Globus pallidus (tissue), 1 donor: ENCODE measurements around the gene ADSS1.
A peak's percentile ranks its signal among the peaks of the same experiment; 100 is the strongest.

Source experiments
- DNase-seq: peaks from one replicate; pipeline ENCODE4 v3.0.0-alpha.2; 2015; ENCODE audit warnings: low spot score

Gene ADSS1

DNA sequence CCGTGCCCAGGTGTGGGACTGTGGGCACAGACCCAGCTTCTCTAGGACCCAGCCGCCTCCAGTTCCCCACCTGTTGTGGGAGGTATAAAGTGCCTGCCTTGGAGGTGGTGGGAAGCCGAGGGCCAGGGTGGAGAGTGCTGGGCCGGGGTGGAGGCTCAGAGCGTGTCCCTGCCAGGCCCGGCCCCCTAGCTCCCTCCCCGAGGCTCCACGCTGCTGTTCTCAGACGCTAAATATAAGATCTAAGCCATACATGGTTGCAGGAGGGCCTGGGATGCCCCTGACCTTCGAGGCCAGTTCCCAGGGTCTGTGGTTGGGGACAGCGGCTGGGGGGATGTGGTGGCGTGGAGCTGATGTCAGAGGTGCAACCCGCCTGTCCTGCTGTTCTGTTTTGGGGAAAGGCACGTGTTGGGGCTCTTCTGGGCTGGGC is 23.8 kb upstream of the ADSS1 start:
- no peak for DNase-seq

DNA sequence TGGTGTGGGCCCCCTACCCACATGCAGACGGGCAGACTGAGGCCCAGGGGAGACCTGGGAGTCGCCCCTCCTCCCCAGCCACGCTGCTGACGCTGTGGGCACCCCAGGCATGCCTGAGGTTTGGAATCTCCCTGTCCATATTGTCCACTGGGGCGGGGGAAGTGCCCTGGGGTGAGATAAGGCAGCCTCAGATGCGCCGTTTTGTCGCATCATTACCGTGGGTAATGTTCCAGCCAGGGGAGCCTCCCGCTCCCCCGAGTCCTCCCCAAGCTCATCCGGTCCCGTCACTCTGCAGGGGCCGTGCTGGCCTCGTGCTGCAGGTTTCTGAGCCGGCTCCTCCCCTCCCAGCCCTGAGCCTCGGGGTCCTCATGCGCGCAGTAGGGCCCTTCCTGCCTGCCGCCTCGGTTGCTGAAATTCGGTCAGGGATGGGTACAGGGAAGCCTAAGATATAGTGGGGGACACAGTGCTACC is 23.2 kb upstream of the ADSS1 start:
- no peak for DNase-seq

DNA sequence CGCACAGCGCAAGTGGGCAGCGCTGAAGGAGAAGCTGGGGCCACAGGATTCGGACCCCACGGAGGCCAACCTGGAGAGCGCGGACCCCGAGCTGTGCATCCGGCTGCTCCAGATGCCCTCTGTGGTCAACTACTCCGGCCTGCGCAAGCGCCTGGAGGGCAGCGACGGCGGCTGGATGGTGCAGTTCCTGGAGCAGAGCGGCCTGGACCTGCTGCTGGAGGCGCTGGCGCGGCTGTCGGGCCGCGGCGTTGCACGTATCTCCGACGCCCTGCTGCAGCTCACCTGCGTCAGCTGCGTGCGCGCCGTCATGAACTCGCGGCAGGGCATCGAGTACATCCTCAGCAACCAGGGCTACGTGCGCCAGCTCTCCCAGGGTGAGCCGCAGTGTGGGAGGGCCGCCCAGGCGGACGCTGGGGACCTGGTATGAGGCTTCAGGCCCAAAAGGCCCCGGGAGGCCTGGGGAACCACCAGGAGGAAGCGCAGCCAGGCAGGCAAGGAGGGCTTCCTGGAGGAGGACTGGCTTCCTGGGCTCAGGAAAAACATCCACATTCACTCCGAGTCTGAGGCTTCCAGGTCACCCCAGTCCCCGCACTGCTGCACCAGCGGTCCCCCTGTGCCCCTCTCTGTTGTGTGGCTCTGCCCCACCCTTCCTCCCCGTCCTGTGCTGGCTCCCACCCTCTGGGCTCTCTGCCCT is 22.5 kb upstream of the ADSS1 start:
- DNase-seq, result no peak

DNA sequence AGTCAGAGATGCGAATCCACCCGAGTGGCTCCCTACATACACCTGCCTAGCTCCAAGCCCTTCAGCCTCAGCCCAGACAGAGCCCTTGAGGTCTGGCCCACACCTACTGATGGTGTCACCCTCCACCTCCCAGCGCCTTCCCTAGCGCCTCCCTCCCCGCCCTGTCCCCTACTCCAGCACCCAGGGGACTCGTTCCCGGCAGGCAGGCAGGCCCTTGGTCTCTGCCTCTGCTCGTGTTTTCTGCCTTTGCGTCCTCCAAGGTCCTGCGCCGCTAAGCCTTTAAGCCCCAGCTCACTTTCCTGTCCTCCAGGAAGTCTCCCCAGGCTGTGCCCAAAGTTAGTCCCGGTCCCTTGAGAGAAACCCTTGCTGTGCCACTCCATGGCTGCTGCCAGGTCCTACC is 21.9 kb upstream of the ADSS1 start:
- no peak for DNase-seq

DNA sequence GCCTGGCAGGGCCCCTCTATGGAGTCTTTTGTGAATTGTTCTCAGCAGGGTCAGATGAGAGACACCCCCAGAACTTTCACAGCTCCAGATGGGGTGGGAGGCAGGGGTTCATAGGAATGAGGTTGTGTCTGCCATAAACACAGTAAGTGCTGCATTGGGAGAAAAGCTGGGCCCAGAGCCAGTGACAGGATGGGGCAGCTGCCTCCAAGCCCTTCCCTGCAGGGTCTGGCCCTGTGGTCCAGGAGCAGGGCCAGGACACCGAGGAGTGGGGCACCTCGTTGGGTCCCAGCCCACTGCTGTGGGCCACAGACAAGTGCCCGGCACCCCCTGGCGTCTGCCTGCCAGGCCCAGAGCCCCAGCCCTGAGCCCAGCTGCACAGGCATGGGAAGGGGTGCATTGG is 21.4 kb upstream of the ADSS1 start:
- peak; percentile 82 for DNase-seq

DNA sequence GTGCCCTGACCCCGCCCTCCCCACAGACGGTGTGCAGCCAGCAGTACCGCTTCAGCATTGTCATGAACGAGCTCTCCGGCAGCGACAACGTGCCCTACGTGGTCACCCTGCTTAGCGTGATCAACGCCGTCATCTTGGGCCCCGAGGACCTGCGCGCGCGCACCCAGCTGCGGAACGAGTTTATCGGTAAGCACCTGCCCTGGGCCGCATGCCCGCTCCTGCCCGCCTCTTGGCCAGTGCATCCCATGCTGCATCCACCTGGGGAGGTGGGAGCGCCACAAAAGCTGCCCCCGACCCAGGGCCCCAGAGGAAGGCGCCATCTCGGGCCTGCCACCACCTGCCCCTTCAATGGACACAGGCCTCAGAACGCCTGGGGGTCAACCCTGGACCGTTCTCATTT is 20.8 kb upstream of the ADSS1 start:
- DNase-seq, result no peak

DNA sequence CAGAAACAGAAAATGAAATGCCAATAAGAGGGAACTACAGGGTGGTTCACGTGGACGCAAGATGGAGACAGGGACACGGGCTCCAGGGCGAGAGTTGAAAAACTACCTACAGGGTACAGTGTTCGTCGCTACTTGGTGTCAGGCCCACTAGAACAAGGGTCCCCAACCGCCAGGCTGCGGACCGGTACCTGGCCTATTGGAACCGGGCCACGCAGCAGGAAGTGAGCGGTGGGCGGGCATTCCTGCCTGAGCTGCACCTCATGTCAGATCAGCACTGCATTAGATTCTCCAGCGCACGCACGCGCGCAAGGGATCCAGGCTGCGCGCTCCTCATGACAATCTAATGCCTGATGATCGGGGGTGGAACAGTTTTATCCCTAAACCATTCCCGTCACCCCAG is 19.8 kb upstream of the ADSS1 start:
- no peak for DNase-seq

DNA sequence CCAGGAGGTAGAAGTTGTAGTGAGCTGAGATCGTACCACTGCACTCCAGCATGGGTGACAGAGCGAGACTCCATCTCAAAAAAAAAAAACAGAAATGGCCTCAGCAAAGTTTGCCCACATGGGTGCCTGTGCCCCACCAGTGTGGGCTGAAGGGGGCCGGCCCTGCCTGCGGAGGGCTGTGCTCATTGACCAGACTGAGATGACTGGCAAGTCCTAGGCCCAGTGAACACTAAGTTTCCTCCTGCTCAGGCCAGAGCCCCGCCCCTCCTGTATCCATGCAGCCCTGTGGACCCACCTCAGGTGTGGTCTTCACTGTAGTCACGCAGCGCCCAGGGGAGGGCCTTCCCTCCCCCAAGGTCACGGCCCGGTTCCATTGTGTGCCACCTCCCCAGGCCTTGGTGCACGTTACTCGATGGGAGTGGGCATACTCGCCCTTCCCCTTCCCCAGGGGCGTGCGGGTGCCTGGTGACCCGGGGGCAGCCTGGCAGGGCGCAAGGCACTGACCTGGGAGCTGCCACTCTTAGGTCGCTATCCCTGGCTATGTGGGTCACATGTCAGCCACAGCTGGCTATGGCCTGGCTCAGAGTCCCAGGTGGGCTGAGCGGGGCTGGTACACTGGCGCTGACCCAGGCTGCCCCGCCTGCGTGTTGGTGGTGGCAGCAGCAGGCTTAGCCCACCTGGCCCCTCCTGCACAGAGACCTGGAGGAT is 18.5 kb upstream of the ADSS1 start:
- no peak for DNase-seq

DNA sequence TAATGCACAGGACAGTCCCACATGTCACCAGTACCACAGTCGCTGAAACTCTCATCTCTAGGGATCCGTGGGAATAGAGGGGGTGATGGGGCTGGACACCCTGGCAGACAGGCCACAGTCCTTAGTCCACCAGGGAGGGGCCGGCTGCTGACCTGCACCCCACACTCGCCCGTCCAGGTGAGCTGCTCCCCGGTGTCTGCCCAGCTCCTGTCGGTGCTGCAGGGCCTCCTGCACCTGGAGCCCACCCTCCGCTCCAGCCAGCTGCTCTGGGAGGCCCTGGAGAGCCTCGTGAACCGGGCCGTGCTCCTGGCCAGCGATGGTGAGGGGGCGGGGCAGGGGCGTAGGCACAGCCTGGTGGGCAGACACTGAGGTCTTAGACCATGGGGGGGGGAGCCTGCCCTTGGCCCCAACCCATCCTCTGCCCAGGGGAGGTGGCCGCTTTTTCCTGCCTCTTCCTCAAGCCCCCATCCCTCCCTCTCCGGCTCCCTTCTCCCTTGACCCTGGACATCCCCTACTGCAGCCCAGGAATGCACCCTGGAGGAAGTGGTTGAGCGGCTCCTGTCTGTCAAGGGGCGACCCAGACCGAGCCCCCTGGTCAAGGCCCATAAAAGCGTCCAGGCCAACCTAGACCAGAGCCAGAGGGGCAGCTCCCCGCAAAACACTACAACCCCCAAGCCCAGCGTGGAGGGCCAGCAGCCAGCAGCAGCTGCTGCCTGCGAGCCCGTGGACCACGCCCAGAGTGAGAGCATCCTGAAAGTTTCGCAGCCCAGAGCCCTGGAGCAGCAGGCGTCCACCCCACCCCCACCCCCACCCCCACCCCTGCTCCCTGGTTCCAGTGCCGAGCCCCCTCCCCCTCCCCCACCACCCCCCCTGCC is 17.1 kb upstream of the ADSS1 start:
- no peak for DNase-seq

DNA sequence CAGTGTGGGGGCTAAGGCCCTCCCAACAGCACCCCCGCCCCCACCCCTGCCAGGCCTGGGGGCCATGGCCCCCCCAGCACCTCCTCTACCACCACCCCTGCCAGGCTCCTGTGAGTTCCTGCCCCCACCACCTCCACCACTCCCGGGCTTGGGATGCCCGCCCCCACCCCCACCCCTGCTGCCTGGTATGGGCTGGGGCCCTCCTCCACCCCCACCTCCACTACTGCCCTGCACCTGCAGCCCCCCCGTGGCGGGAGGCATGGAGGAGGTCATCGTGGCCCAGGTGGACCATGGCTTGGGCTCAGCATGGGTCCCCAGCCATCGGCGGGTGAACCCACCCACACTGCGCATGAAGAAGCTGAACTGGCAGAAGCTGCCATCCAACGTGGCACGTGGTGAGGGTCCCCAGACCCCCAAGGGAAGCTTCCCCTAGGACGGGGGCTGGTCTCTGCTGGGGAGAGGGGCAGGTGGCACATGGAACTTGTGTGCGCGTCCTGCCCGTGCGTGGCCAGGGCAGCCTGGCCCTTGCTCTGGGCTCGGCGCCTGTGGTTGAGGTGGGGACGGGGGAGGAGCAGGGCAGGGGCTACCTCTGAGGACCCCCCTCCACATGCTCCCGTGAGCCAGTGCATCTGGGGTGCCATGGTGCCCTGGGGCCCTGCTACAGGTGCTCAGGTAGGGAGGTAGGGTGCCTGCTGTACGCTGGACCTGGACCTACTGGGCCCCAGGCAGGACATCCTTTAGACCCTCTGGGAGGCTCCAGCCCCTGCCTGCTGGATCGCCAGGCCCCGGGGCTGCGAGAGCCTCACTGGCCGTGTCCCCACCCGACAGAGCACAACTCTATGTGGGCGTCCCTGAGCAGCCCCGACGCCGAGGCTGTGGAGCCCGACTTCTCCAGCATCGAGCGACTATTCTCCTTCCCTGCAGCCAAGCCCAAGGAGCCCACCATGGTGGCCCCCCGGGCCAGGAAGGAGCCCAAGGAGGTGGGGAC is 16.1 kb upstream of the ADSS1 start:
- no peak for DNase-seq

DNA sequence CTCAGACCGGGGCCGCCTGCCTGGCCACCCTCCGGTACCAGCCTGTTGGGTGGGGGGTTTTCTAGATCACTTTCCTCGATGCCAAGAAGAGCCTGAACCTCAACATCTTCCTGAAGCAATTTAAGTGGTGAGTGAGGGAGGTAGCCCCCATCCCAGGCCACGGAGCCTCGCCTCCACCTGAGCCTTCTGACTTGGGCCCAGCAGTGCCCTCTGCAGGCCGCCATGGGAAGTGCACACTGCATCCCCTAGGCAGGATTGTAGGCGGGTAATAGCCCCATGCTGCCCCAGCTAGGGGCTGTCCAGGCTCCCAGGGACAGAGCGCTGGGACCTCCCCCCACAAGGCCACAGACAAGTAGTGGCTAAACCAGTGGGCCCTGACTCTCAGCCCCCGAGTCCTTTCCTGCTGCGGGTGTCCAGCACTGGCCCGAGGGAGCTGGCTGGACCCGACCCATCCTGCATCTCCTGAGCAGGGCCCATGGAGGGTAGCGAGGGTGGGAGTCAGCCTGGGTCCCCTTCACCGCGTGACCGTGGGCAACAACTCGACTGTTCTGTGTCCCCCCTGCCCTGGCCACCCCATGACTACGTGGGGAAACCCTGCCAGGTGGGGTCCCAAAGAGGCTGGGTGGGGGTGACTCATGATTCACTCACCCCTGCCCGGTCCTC is 15.3 kb upstream of the ADSS1 start:
- DNase-seq, result no peak

DNA sequence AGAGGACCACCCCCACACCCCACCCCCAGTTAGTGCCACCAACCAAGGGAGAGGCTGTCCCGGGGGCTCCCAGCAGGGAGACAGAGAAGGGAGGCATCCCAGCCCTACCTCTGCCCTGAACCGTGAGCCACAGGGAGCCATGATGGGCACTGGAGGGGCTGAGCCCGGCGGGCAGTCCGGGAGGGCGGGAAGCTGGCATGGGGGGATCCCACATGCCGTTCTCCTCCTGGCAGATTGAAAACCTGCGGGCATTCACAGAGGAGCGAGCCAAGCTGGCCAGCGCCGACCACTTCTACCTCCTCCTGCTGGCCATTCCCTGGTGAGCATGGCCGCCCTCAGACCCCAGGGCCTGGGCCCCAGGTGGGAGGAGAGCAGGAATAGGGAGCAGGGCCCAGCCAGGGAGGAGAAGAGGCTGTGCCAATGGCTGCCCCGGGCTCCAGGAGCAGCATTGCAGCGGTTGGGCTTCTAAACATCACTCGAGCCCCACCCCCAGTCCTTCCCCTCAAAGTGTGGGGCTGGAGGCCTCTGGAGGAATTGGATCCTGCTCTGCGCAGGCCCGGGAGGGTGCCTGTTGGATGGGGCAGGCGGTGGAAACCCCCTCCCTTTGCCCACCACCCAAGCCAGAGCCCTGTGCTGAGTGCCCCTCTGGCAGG is 14.5 kb upstream of the ADSS1 start:
- no peak for DNase-seq

DNA sequence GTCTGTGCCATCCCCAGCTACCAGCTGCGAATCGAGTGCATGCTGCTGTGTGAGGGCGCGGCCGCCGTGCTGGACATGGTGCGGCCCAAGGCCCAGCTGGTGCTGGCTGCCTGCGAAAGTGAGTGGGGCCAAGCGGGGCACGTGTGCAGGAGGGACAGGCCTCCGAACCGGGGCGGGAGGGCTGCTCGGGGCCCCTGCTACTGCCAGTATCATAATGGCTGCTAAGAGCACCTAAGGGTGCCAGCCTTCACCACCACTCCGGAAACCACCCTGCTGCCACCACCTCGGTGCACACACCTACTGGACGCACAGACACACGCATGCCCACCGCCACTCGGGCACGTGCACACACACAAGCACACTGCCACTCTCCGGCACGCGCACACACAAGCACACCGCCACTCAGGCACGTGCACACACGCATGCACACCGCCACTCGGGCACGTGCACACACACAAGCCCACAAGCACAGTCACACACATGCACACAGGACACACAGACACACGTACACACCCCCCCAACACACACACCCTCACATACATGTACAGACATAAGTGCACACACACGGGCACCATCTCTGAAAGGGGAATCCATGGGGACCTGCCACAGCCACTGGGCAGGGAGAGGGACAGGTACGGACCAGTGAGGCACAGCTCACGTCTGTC is 13.8 kb upstream of the ADSS1 start:
- no peak for DNase-seq

DNA sequence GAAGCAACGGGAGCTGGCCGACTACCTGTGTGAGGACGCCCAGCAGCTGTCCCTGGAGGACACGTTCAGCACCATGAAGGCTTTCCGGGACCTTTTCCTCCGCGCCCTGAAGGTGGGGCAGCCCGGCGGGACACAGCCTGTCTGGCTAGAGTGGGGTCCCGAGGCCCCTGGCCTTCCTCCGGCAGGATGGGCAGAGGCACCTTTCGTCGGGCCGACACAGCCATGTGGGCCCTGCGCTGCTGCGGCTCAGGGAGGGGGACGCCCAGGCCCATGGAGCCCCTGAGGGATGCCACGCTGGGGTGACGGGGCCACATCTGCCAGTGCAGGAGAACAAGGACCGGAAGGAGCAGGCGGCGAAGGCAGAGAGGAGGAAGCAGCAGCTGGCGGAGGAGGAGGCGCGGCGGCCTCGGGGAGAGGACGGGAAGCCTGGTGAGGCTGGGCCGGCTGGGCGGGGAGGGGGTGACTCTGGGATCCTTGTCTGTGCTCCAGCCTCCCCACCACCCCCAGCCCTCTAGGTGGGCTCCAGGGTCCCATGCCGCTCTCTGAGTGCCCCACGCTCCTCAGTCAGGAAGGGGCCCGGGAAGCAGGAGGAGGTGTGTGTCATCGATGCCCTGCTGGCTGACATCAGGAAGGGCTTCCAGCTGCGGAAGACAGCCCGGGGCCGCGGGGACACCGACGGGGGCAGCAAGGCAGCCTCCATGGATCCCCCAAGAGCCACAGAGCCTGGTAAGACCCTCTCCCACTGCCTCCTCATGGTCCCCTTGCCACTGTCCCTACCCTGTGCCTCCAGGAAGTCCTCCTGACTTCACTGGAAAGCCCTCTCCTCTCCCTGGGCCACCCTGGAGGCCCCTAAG is 10.9 kb upstream of the ADSS1 start:
- no peak for DNase-seq

DNA sequence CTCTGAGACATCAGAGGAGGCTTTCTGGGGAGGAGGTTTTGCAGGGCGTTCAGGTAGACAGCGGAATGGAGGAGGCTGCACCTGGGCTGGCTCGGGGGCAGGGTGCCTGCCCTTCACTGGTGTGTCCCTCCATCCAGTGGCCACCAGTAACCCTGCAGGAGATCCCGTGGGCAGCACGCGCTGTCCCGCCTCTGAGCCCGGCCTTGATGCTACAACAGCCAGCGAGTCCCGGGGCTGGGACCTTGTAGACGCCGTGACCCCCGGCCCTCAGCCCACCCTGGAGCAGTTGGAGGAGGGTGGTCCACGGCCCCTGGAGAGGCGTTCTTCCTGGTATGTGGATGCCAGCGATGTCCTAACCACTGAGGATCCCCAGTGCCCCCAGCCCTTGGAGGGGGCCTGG is 10.0 kb upstream of the ADSS1 start:
- no peak for DNase-seq

DNA sequence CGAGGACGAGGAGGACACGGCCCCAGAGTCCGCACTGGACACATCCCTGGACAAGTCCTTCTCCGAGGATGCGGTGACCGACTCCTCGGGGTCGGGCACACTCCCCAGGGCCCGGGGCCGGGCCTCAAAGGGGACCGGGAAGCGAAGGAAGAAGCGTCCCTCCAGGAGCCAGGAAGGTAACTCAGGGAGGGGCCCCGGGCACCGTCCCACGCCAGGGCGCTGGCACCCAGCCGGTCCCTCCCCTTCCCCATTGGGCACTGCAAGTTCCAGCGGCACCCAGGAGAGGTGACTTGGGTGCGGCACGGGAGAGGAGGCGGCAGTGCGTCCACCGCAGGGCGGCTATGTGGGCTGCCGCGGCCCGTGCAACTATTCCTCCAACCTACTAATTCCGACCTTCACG is 9.3 kb upstream of the ADSS1 start:
- DNase-seq, result no peak

DNA sequence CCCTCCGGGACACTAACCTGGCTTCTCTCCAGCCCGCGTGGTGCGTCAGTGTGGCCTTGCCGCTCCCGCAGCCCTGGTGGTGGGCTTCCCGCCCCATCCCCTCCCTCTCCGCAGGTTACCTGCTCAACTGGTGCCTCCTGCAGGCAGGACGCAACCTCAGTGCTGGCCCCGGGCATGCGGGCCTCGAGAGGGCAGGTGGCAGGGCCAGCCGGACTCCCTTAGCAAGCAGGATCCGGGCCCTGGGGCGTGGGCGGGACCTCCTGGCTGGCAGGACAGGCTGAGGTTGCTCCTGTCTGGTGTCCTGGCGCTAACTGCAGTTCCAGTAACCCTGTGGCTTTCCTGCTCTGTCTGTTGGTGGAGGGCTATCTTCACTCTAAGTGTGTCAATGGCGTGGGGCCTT is 8.6 kb upstream of the ADSS1 start:
- no peak for DNase-seq

DNA sequence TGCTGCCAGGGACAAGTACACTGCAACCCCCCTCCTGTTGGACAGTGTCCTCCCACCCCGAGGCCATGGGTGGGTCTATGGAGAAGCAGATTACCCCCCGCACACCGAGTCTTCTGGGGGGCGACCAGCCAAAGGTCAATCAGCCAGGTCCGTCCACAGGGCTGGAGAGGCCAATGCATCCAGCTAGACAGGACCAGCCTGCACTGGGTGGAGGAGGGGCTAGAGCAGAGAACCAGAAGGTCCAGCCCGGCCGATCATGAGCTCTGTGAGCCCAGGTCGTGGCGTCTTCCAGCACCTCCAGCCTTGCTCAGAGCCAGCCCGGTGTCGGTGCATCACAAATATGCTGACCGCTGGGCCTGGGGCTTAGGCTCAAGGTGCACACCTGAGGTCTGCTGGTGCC is 8.2 kb upstream of the ADSS1 start:
- DNase-seq, result no peak

DNA sequence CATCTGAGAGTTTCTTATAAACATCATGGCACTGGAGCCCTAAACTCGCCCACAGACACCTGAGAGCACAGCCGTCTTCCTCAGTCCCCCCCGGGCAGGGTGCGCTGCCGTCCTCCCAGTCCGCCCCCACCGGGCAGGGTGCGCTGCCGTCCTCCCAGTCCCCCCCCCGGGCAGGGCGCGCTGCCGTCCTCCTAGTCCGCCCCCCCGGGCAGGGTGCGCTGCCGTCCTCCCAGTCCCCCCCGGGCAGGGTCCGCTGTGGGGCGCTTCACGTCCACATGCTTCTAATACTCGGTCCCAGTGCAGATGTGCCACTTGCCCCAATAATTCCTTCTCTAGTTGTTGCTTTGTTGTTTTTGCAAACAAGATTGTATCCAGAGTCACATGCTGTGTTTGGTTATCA is 6.9 kb upstream of the ADSS1 start:
- no peak for DNase-seq
